ENCODE results near the gene ELFN2. TPM values are rescaled to one million over a fixed set of nuclear protein-coding genes. Genes with fewer than 3 reads are reported as not detected.

ELFN2 gene
- total and polyA plus RNA-seq, 2 experiments from 2014 or later = 0.48 to 1.1 TPM

GRCh38 chr22:37445501-37445900 lies 18.2 kb upstream of the ELFN2 start:
- no peak for DNase-seq
- Histone ChIP-seq H3F3A (ENCODE audit: insufficient read depth) (no peaks in the 10 kb centered on the region), H2AFZ (no peak overlapping the region), H3K9ac (no peak overlapping the region), H3K4me2 (ENCODE audit: unreplicated experiment) (no peak overlapping the region), H4K20me1 (ENCODE audit: insufficient read depth) (no peaks in the 10 kb centered on the region), H3K36me3 (ENCODE audit: low read depth) (no peaks in the 10 kb centered on the region), H3K4me1 (ENCODE audit: insufficient read depth) (no peaks in the 10 kb centered on the region), H3K79me2 (ENCODE audit: insufficient read depth) (no peaks in the 10 kb centered on the region), H3K27me3 (replicated peaks; ENCODE audit: insufficient read depth) (no peaks in the 10 kb centered on the region), H3K9me2 (ENCODE audit: insufficient read depth) (no peaks in the 10 kb centered on the region), H3K27ac (no peak overlapping the region), H3K9me3 (ENCODE audit: low read depth) (no peaks in the 10 kb centered on the region), H3K4me3 (no peak overlapping the region)
- TF ChIP-seq EZH2phosphoT487 (IDR thresholded peaks at IDR 0.05; ENCODE audit: insufficient read depth, low read depth) (no peak), EZH2 (IDR thresholded peaks at IDR 0.05; ENCODE audit: insufficient read depth, poor library complexity, severe bottlenecking) (no peak)
- in situ Hi-C loops (cut with MboI) = no loop called here
- 88 to 92% methylated on average over 9 of the region's 9 CpGs for WGBS, 2 experiments (ENCODE audit: low coverage in 1 of 2, low lambda C conversion rate in 2 of 2, missing lambda C conversion rate in 2 of 2)

- in situ Hi-C loops (cut with MboI) = no loop called here
- H3K27ac ChIP-seq = no peak overlapping the region
- no peak for DNase-seq
- H3K27me3 ChIP-seq (replicated peaks; ENCODE audit: insufficient read depth) = peaks cover 1% of the 10 kb centered on the region; the same call in 1 of the 2 replicates
- TF ChIP-seq EZH2phosphoT487 (IDR thresholded peaks at IDR 0.05; ENCODE audit: insufficient read depth, low read depth) (no peak), EZH2 (IDR thresholded peaks at IDR 0.05; ENCODE audit: insufficient read depth, poor library complexity, severe bottlenecking) (no peak)
- no peaks in the 10 kb centered on the region for H3K4me1 ChIP-seq (ENCODE audit: insufficient read depth)
- H3K4me2 ChIP-seq (ENCODE audit: unreplicated experiment) = no peak overlapping the region
- no peaks in the 10 kb centered on the region for H3K36me3 ChIP-seq (ENCODE audit: low read depth)
- H3K9me3 ChIP-seq (ENCODE audit: low read depth) = no peaks in the 10 kb centered on the region
- no peak overlapping the region for H3K9ac ChIP-seq
- no peak overlapping the region for H2AFZ ChIP-seq
- no peaks in the 10 kb centered on the region for H3K79me2 ChIP-seq (ENCODE audit: insufficient read depth)
- no peaks in the 10 kb centered on the region for H3F3A ChIP-seq (ENCODE audit: insufficient read depth)
- H3K9me2 ChIP-seq (ENCODE audit: insufficient read depth) = no peaks in the 10 kb centered on the region
- H3K4me3 ChIP-seq = no peak overlapping the region
- WGBS, 2 experiments (ENCODE audit: low coverage in 1 of 2, low lambda C conversion rate in 2 of 2, missing lambda C conversion rate in 2 of 2) = 62 to 64% methylated on average over 7 of the region's 7 CpGs
- no peaks in the 10 kb centered on the region for H4K20me1 ChIP-seq (ENCODE audit: insufficient read depth)
Measured at GRCh38 chr22:37443977-37444376, 16.7 kb upstream of the ELFN2 start.

GRCh38 chr22:37443086-37443485 lies 15.8 kb upstream of the ELFN2 start:
- Histone ChIP-seq H3K36me3 (ENCODE audit: low read depth) (no peaks in the 10 kb centered on the region), H3K9ac (no peak overlapping the region), H4K20me1 (ENCODE audit: insufficient read depth) (no peaks in the 10 kb centered on the region), H3K4me3 (no peak overlapping the region), H3K27ac (no peak overlapping the region), H2AFZ (no peak overlapping the region), H3K9me2 (ENCODE audit: insufficient read depth) (no peaks in the 10 kb centered on the region), H3K9me3 (ENCODE audit: low read depth) (no peaks in the 10 kb centered on the region), H3K27me3 (replicated peaks; ENCODE audit: insufficient read depth) (peaks cover 4% of the 10 kb centered on the region; the same call in 1 of the 2 replicates), H3F3A (ENCODE audit: insufficient read depth) (no peaks in the 10 kb centered on the region), H3K4me1 (ENCODE audit: insufficient read depth) (no peaks in the 10 kb centered on the region), H3K4me2 (ENCODE audit: unreplicated experiment) (no peak overlapping the region), H3K79me2 (ENCODE audit: insufficient read depth) (no peaks in the 10 kb centered on the region)
- in situ Hi-C loops (cut with MboI) = no loop called here
- TF ChIP-seq EZH2 (IDR thresholded peaks at IDR 0.05; ENCODE audit: insufficient read depth, poor library complexity, severe bottlenecking) = no peak
- no peak for TF ChIP-seq EZH2phosphoT487 (IDR thresholded peaks at IDR 0.05; ENCODE audit: insufficient read depth, low read depth)
- no peak for DNase-seq
- 70 to 75% methylated on average over 7 of the region's 7 CpGs for WGBS, 2 experiments (ENCODE audit: low coverage in 1 of 2, low lambda C conversion rate in 2 of 2, missing lambda C conversion rate in 2 of 2)

GRCh38 chr22:37442537-37442936 lies 15.3 kb upstream of the ELFN2 start:
- no peak overlapping the region for H3K4me3 ChIP-seq
- H3K4me2 ChIP-seq (ENCODE audit: unreplicated experiment) = no peak overlapping the region
- H3K36me3 ChIP-seq (ENCODE audit: low read depth) = no peaks in the 10 kb centered on the region
- 58 to 68% methylated on average over 2 of the region's 2 CpGs for WGBS, 2 experiments (ENCODE audit: low coverage in 1 of 2, low lambda C conversion rate in 2 of 2, missing lambda C conversion rate in 2 of 2)
- in situ Hi-C loops (cut with MboI) = no loop called here
- no peaks in the 10 kb centered on the region for H3K4me1 ChIP-seq (ENCODE audit: insufficient read depth)
- TF ChIP-seq EZH2phosphoT487 (IDR thresholded peaks at IDR 0.05; ENCODE audit: insufficient read depth, low read depth) (no peak), EZH2 (IDR thresholded peaks at IDR 0.05; ENCODE audit: insufficient read depth, poor library complexity, severe bottlenecking) (no peak)
- H3K27ac ChIP-seq = no peak overlapping the region
- no peaks in the 10 kb centered on the region for H4K20me1 ChIP-seq (ENCODE audit: insufficient read depth)
- no peak overlapping the region for H2AFZ ChIP-seq
- peak; percentile 57 for DNase-seq
- H3K79me2 ChIP-seq (ENCODE audit: insufficient read depth) = no peaks in the 10 kb centered on the region
- H3K9me2 ChIP-seq (ENCODE audit: insufficient read depth) = no peaks in the 10 kb centered on the region
- H3K27me3 ChIP-seq (replicated peaks; ENCODE audit: insufficient read depth) = peaks cover 4% of the 10 kb centered on the region; the same call in 1 of the 2 replicates
- no peaks in the 10 kb centered on the region for H3F3A ChIP-seq (ENCODE audit: insufficient read depth)
- no peaks in the 10 kb centered on the region for H3K9me3 ChIP-seq (ENCODE audit: low read depth)
- no peak overlapping the region for H3K9ac ChIP-seq

- no peak overlapping the region for H3K4me2 ChIP-seq (ENCODE audit: unreplicated experiment)
- in situ Hi-C loops (cut with MboI) = no loop called here
- H3K4me3 ChIP-seq = no peak overlapping the region
- no peak overlapping the region for H3K27ac ChIP-seq
- no peaks in the 10 kb centered on the region for H3K36me3 ChIP-seq (ENCODE audit: low read depth)
- no peak overlapping the region for H2AFZ ChIP-seq
- WGBS, 2 experiments (ENCODE audit: low coverage in 1 of 2, low lambda C conversion rate in 2 of 2, missing lambda C conversion rate in 2 of 2) = 61 to 62% methylated on average over 8 of the region's 8 CpGs
- H3K4me1 ChIP-seq (ENCODE audit: insufficient read depth) = no peaks in the 10 kb centered on the region
- no peaks in the 10 kb centered on the region for H3K79me2 ChIP-seq (ENCODE audit: insufficient read depth)
- peaks cover 4% of the 10 kb centered on the region; the same call in 1 of the 2 replicates for H3K27me3 ChIP-seq (replicated peaks; ENCODE audit: insufficient read depth)
- no peaks in the 10 kb centered on the region for H3F3A ChIP-seq (ENCODE audit: insufficient read depth)
- no peak overlapping the region for H3K9ac ChIP-seq
- TF ChIP-seq EZH2 (IDR thresholded peaks at IDR 0.05; ENCODE audit: insufficient read depth, poor library complexity, severe bottlenecking) (no peak), EZH2phosphoT487 (IDR thresholded peaks at IDR 0.05; ENCODE audit: insufficient read depth, low read depth) (no peak)
- H3K9me2 ChIP-seq (ENCODE audit: insufficient read depth) = no peaks in the 10 kb centered on the region
- DNase-seq = no peak
- H4K20me1 ChIP-seq (ENCODE audit: insufficient read depth) = no peaks in the 10 kb centered on the region
- H3K9me3 ChIP-seq (ENCODE audit: low read depth) = no peaks in the 10 kb centered on the region
Measured at GRCh38 chr22:37442135-37442534, 14.9 kb upstream of the ELFN2 start.

All from GM23248 (cell line).